ENCODE data around the gene TSHZ3. TPM values are rescaled to one million over a fixed set of nuclear protein-coding genes. Genes with fewer than 3 reads are reported as not detected.
A peak's percentile ranks its signal among the peaks of the same experiment; 100 is the strongest.

TSHZ3 gene
- total RNA-seq, 1 experiment from 2014 or later = 3.2 TPM

DNA sequence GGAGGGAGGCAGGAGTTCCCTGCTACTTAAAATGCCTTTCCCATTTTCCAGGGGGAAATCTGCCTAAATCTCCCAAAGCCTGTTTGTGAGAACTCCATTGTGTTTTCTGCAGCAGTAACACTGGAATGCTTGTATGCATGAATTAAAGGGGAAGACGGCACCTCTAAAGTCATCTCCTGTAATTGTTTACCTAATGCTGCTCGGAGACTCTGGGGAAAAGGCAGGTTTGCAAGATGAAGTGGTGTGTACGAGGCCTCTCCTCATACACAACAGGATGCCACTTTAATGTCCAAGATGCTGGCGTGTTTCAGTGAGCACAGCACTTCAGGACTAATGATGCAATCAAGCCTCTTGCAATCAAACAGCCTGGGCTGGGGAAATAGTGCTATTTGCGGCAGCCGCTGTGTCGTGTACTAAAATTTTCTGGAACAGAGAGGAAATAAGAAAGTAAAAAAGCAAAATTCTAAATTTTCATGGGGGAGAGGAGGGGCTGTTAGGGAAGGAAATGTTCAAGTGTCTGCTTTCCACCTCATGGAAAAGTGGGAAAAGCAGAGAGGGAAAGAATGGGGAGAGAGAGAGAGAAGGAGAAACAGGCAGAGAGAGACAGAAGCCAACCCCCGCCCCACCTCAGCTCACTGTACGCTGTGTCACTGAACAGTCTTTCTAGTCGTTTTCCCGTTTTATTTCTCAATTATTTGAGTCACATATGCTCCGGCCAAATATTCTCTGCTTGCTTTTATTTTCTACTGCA is 32.9 kb downstream of the TSHZ3 start:
- H2AK5ac ChIP-seq (ENCODE audit: insufficient read length, low read length) = no peak overlapping the region
- H4K5ac ChIP-seq (ENCODE audit: insufficient read length, low read depth, low read length) = no peak overlapping the region
- no peak overlapping the region for H2BK120ac ChIP-seq (ENCODE audit: low read depth, low read length, poor library complexity, severe bottlenecking)
- Mint-ChIP-seq H3K27ac (peak overlapping the region; percentile 62 to 97 (median 88)), H3K4me1 (peaks cover 43 to 55% of the 10 kb centered on the region in 2 experiments), H3K9me3 (no peaks in the 10 kb centered on the region), H3K36me3 (ENCODE audit: insufficient read depth in 1 of 3, low read depth in 3 of 3) (no peaks in the 10 kb centered on the region), H3K27me3 (ENCODE audit: low read depth) (no peaks in the 10 kb centered on the region), H3K4me3 (peak overlapping the region in 1 of 2 experiments; percentile 30; a peak in 2 of 5 replicates)
- H2BK5ac ChIP-seq (ENCODE audit: insufficient read length, low read length) = no peak overlapping the region
- no peaks in the 10 kb centered on the region for H4K20me1 ChIP-seq (ENCODE audit: control insufficient read depth, insufficient read depth, insufficient read length)
- H3K79me1 ChIP-seq (ENCODE audit: insufficient read depth, low read depth, low read length, poor library complexity, severe bottlenecking) = no peaks in the 10 kb centered on the region
- H3K27ac ChIP-seq (ENCODE audit: insufficient read length, low read depth, low read length) = peak overlapping the region; percentile 52
- no peak overlapping the region for H3T11ph ChIP-seq (ENCODE audit: low read length)
- H3K9me3 ChIP-seq (ENCODE audit: control insufficient read depth, low read depth, low read length) = no peaks in the 10 kb centered on the region
- H2BK15ac ChIP-seq (ENCODE audit: low read depth, low read length) = no peak overlapping the region
- H3K23ac ChIP-seq (ENCODE audit: insufficient read length, low read depth, low read length) = no peak overlapping the region
- H2BK12ac ChIP-seq (ENCODE audit: insufficient read length, low read depth, low read length) = no peak overlapping the region
- peak overlapping the region; percentile 27 for H3K4me2 ChIP-seq (ENCODE audit: insufficient read depth, insufficient read length, low read length)
- H2BK20ac ChIP-seq (ENCODE audit: low read depth, low read length, poor library complexity, severe bottlenecking) = no peak overlapping the region
- peaks cover 16% of the 10 kb centered on the region for H3K4me1 ChIP-seq (ENCODE audit: insufficient read depth, low read length)
- H4K91ac ChIP-seq (ENCODE audit: insufficient read length, low read depth, low read length) = no peak overlapping the region
- no peaks in the 10 kb centered on the region for H3K27me3 ChIP-seq (ENCODE audit: insufficient read depth, low read length)
- no peak for DNase-seq
- peaks cover 1% of the 10 kb centered on the region; the same call in 1 of the 2 replicates for H3K79me2 ChIP-seq (ENCODE audit: insufficient read depth, low read length)
- no peak overlapping the region for H2AFZ ChIP-seq (ENCODE audit: low read length)
- H3K9ac ChIP-seq (ENCODE audit: extremely low read depth, insufficient read length, low read length) = no peak overlapping the region
- H3K23me2 ChIP-seq (ENCODE audit: insufficient read length, low read depth, low read length, poor library complexity, severe bottlenecking) = no peaks in the 10 kb centered on the region
- WGBS (ENCODE audit: extremely low coverage, insufficient read length, low lambda C conversion rate) = no CpG with 5 or more reads among the region's 12 CpGs
- 0 out of 2 replicates have a peak overlapping the region, but pooled peaks have one; percentile 70 for H3K14ac ChIP-seq (ENCODE audit: insufficient read depth, low read length)
- TF ChIP-seq, protein P1, sequence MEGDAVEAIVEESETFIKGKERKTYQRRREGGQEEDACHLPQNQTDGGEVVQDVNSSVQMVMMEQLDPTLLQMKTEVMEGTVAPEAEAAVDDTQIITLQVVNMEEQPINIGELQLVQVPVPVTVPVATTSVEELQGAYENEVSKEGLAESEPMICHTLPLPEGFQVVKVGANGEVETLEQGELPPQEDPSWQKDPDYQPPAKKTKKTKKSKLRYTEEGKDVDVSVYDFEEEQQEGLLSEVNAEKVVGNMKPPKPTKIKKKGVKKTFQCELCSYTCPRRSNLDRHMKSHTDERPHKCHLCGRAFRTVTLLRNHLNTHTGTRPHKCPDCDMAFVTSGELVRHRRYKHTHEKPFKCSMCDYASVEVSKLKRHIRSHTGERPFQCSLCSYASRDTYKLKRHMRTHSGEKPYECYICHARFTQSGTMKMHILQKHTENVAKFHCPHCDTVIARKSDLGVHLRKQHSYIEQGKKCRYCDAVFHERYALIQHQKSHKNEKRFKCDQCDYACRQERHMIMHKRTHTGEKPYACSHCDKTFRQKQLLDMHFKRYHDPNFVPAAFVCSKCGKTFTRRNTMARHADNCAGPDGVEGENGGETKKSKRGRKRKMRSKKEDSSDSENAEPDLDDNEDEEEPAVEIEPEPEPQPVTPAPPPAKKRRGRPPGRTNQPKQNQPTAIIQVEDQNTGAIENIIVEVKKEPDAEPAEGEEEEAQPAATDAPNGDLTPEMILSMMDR (conservative IDR thresholded peaks at IDR 0.05) = no peak
- no peak overlapping the region for H3K56ac ChIP-seq (ENCODE audit: insufficient read length, low read depth, low read length)
- H3K4ac ChIP-seq (ENCODE audit: low read depth, low read length) = no peak overlapping the region
- peak overlapping the region; percentile 38 for H3K18ac ChIP-seq (ENCODE audit: insufficient read length, low read depth, low read length)
- H4K8ac ChIP-seq (replicated peaks; ENCODE audit: insufficient read length, low read depth, low read length) = no peak overlapping the region
